Middle frontal gyrus (tissue), 1 donor: ENCODE measurements around the gene SOX6.
A peak's percentile ranks its signal among the peaks of the same experiment; 100 is the strongest.

Source experiments
- DNase-seq: peaks from one replicate; pipeline ENCODE4 v3.0.0-alpha.2; 2015; ENCODE audit warnings: low spot score; ENCODE audit errors: extremely low spot score

The SOX6 gene

DNA sequence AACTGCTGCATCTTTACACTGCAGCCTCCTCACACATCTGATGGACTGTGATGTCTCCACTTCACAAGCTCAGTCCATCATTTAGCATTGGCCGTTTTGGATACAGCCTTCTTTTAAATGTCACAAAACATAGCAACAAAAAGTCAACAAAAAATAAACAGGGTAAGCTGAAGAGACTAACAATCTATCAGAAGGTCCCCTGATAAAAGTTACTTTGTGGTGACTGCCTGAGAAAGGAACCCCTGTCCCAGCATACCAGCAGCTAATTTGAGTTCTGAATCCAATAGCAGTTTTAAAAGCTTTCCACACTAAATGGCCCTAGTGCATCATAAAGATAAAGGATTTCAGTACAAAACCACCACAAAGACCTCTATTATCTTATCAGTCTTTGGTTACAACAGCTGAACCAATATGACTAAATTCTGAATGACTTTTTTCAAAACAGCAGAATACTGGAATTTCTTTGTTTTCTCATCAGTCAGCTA lies 162.4 kb downstream of the SOX6 start:
- peak; percentile 40 for DNase-seq

DNA sequence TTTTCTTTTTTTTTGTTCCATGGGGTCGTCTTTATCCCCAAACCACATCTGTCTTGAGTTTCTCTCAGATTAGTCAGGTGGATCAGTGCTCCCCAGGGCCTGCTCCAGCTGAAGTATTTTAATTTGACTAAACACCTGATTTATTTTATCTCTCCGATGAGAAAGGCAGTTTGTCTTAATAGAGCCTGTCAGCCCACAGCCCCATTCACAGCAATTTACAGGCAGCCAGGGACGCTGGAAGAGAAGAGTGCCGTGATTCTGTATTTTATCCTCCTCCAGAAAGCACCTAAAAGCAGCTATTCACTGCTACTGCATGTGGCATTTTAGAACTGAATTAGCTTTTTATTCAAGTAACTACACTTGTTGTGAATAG lies 164.5 kb downstream of the SOX6 start:
- DNase-seq = no peak

DNA sequence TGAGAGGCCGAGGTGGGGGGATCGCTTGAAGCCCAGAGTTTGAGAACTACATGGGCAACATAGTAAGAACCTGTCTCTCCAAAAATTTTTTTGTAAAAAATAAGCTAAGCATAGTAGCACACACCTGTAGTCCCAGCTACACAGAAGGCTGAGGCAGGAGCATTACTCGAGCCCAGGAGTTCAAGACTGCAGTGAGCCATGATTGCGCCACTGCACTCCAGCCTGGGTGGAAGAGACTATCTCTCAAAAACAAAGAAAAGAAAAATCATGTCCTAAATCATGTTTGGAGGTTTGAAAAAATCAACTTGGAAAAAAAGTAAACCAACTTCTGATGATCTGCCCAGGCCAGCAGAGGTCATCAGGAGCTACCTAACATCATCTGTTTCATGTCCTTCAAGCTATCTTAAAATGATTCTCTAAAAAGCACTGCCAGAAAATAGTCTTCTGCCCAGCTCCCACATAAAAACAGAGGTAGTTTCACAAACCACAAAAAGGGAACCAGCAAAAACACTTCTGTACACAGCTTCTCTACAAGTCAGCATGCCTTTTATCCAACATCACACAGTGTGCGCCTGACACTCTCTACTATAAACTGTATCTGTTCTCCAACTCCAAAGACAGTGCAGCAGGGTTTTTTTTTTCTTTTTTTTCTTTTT lies 165.0 kb downstream of the SOX6 start:
- no peak for DNase-seq

DNA sequence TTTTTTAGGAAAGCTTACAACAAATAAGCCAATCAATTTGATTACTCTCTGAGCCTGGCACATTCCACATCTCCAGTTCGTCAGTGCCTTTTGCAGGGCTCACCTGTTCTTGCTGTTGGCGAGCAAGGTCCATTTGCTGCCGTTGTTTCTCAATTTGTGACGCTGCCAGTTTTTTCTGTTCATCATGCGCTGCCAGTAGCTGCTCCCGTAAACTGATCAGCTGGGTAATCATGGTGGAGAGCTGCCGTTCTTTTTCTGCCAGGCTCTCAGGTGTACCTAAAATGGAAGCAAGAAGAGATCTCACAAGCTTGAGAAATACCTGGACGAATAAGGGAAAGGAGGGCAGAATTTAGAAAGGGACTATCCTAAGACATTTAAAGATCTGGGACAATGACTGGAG lies 169.7 kb downstream of the SOX6 start:
- DNase-seq = no peak

DNA sequence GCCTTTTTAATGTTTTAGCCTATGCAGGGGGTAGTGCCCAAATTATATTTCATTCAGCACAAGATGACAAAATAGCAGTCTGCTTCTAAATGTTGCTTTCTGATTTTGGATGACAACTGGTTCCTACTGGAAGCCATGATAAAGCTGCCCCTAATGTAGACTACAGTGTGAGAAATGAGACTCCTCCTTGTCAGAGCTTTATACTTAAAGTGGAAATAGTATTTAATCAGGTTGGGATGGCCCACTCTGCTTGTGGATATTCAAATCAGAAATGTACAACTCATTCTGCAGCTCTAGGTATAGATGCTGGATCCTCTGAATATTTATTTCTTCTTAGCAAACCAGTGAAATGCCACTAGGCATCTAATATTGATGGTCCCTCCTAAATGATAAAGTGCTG lies 171.3 kb downstream of the SOX6 start:
- DNase-seq = no peak

DNA sequence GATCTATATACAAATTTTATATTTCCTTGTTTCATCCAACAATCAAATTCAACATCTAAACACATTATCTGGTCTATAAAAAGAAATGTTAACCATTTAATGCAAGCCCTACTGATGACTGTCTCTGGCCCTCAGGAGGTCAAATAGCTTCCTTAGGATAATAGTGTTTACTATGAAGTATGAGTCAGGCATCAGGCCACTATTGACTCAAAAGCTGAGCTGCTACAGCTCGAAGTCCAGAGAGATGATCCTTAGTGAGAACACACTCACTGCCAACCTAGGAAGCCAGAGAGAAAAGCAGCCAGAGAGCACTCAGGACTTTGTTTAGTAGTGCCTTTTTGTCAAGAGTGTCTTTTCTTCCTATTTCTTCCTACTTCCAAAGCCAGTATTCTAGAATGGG lies 171.8 kb downstream of the SOX6 start:
- DNase-seq = no peak

DNA sequence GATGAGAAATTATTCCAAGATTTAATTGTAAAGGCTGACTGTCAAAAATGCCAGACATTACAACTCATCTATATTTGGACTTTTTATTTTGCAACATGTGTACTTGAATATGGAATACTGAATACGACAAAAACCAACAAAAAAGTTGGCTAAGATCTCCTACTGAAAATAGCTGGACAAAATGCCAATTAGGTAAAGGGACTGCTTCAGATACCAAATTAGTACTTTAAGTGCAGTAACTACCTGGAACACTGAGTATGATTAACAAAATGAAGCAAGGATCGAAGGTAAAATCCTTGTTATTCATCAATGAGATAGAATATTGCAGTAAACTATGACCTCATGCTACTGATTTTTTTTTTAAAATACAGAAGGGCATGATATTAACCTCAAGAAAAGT lies 173.8 kb downstream of the SOX6 start:
- DNase-seq = no peak

DNA sequence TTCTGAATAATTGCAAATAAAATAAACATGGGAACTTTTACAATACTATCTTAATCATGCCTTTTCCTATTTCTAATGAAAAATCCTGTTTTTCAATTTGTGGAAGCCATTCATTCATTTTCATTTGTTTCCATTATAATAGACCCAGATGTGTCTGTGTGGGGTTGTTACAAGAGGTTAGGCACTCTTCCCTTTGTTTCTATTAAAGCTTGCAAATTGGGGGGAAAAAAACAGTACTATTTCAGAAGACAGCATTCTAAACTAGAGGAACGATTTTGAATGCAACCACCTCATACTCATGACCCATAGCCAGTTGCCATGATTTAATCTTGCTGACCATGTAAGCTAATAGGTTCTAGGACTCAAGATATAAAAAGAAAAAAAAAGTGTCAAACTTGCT lies 175.5 kb downstream of the SOX6 start:
- no peak for DNase-seq

DNA sequence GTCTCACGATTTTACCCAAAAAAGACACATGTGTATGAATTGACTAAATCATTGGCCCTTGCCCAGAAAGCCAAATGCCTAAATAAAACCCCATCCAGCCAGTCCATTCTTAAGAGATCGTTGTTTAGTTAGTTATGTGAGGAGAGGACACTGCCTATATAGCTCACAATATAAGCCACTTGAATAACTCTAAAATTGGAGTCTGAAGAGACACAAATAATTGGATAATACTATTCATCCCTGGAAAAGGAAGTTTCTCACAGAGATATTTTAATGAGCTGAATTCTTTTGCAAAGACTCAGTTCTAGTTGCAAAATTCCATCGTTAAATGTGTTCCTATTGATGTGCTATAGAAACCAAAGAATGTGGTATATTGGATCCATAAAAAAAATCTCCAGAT lies 176.7 kb downstream of the SOX6 start:
- DNase-seq = no peak

DNA sequence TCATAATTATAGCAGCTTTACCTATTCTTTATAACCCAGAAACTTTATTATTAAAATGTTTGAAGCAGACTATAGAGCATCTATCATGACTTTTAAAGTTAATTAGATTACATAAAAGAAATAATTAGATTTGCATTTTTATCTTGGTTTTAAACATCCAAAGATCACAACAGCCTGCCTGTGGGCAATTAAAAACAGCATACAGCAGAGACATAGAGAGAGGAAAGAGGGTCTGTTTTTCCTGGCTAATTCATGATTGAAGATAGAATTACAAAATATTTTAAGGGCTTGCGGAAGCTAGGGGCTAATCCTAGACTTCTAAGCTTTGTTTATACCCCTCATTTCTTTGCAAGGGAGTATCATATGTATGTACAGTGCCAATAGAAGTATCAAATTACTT lies 178.1 kb downstream of the SOX6 start:
- DNase-seq = no peak

DNA sequence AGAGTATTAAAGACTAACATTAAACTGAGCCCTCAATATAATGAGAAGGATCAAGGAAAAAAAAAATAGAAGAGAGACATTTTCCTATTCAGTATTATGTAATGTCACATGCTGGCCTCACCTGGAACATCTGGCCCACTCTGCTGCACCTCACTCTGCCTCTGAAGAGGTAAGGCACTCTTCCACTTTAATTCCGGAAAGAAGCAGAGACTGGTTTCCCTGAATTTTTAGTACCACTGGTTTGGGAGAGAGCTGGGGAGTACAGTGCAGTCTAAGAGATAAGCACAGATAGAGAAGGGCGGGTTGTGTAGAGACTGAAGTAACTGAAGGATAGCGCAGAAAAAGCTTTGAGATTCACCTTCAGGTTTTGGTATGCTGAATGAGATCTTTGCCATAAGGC lies 178.7 kb downstream of the SOX6 start:
- no peak for DNase-seq

DNA sequence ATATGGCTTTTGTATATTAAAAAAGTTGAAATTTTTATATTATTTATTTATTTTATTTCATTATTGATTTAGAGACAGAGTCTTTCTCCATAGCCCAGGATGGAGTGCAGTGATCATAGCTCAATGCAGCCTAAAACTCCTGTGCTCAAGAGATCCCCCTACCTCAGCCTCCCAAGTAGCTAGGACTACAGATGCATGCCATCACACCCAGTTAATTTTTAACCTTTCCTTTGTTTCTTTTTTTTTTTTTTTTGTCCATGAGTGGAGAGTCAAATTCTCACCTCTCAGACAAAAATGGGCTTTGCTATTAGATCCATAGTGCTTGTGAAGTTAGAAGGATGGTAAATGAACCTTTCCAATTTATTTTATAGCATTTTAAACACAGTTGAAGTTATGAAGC lies 182.5 kb downstream of the SOX6 start:
- DNase-seq = no peak

DNA sequence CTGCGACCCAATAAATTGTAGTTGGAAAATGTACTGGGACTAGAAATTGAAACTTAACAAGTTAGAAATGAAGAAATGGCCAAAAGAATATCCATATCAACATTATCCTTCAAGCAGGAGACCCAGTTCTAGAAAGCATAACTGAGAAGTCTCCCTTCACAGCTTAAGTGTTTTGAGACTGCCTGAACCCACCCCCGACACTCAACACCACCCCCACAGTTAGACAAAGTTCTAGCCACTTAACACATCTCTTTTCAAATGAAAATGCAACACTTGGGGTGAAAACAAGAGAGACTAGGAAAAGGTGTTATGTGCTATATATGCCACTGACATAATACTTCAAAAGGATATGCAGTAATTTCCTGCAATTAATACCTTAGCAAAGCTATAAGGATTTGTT lies 184.5 kb downstream of the SOX6 start:
- DNase-seq = no peak

DNA sequence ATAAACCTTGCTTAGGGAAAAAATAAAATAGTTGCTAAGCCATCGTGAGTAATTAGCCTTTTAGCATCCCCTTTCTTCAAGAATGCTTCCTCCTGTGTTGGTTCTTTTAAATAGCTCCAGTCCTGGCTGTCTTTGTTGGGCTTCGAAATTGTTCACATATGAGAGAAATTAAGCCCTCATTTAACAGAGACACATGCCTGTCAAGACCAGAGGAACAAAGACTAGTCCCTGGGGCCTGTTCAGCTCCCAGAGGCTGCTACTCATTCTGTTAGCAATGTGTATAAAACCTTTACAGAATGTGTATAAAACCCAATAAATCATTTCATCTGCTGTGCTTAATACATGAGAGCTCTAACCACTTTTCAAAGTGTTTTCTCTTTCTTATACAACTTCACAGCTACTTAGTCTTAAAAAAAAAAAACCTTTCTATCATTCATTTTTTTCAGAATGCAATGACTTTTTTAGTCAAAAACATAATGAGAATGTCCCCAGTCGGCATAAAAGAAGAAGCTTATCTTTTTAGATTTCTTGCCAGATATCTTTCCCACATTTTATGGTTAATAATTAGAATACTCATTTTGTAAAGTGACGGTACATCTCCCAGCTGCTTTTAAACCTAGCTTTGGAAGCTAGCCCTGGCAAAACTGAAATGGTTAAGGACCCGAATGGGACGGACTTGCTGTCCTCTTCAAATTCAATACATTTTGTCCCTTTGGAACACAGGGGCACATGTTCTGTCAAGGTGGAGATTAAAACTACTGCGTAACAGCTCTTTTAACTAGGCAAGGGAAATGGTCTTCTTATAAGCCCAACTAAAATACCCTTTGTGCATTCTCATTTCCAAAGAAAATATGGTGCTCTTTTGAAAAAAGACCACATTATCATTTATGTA lies 186.1 kb downstream of the SOX6 start:
- no peak for DNase-seq

DNA sequence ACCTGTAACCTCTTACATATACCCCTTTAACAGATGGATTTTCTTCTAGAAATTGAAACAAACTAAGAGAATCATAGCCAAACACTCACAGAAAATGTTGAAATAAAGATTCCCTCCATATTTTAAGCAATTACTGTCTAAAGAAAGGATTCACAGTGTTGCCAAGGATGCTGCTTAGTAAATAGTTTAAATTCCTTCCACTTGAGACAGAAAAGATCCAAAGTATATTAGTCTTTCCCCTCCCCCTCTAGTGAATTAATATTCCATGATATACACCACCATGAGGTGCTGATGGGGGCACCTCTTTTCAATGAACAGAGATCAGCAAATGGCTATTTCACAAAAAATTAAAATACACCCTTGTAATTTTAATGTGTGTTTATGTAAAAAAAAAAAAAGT lies 186.8 kb downstream of the SOX6 start:
- no peak for DNase-seq

DNA sequence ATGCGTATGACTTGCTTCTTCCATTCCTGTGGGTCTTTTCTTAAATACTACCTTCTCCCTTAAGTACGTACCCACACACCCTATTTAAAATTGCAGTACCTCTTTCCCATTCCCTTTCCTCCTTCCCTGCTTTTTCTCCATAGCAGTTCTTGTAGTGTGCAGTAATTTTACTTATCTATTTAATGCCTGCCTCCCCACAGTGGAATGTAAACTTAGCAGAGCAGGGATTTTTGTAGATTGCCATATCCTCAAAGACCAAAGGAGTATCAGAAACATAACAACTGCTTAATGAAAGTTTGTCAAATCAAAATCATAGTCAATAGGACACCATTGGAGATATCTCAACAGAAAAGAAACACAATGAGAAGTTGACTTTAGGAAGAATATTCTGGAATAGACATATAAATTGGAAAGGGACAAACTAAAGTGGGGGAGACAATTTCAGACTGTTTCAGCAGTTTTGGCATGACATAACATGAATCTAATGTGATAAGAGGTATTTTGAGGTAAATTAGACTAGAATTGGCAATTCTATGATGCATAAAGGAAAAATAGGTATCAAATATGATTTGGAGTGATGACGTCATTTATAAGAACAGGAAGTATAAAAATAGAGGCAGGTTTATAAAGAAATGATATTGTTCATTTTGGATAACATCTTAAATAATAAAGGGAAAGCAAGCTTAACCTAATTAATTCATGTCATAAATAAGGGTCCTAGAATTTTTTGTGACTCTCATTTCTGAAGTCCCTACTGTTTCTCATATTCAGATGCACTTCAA lies 188.4 kb downstream of the SOX6 start:
- DNase-seq = no peak

DNA sequence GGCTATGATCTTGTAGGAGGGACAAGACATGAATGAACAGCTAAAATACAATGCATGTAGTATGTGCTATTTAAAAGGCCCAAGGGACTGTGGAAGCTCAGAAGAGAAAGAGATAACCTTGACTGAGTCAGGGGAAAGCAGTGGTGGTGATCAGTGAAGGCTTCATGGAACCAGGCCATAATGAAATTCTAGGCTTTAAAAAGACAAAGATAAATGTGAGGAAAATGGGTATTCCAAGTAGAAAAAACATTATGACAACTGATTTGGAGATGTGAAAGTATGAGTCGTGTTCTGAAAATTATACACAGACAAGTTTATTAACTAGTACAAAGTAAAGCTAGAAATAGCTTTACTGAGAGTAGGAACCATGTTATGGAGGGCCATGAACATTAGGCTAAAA lies 189.8 kb downstream of the SOX6 start:
- DNase-seq = no peak

DNA sequence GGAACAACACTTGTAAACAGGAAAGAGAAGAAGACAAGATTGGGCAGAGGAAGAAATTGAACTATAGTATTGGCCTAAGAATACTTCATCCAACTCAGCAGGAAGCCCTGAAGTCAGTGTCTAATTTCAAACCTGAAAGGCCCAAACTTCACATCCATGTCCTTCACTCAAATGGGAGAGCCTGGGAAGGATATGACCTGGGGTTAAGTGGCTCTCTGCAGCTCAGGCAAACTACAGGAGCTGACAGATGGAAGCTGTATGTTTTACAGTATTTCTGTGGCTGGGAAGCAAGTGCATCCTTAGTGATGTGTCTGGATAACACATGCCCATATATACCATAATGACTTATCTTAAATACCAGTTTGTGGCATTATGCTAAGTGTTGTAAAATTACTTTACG lies 196.2 kb downstream of the SOX6 start:
- DNase-seq = no peak

DNA sequence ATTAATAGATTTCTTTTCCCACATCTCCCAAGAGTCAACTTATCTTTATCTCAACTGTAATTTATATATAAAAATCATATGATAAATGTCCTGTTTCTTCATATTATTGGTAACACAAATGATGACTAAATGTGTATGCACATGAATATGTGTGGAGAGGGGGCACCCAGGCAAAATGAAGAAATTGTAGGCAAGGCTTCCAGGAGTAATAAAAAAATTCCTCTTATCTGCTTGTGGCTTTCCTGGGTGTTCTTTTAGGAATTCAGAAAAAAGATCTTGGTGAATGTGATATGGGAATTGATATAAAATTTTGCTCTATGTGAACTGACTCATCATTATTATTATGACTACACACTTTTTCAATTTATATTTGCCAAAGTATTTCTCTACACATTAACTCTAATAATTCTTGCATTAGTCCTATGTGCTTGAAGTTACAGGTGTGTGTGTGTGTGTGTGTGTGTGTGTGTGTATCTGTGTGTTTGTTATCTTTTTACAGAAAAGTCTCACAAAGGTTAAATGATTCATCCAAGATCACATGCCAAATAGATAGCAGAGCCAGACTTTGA lies 197.8 kb downstream of the SOX6 start:
- DNase-seq = no peak

DNA sequence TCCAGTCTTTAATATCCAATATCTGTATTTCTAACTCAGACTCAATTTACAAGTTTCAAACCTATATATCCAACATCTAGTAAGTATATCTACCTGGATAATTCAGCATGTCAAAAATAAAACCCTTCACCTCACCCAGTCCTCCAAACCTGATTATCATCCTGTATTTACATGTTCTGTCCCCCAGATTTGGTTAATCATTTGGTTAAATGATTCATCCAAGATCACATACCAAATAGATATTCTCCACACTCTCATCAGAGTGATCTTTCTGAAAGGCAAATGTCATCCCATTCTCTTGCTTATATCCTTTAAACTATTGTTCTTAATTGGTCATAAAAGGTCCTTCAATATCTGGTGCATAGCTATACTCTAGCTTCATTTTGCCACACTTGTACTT lies 199.0 kb downstream of the SOX6 start:
- no peak for DNase-seq

DNA sequence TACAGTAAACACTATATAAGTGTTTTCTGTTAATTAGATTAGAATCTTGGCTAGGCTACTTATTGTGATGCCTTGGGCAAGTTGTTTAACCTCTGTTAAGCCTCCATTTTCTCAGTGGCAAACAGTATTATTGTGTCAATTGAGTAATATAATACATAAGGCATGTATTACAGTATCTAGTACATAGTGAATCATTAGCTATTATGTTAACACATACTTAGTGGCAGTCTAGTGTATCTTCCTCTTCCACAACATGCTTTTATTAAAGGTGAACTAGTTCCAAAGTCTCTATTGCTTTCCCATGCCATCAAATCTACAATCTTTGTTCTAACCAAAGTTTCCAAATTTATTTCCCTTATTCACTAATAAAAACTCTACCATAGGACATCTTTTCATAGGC lies 200.9 kb downstream of the SOX6 start:
- no peak for DNase-seq
